ENCODE data around the gene GATAD2A. TPM values are rescaled to one million over a fixed set of nuclear protein-coding genes. Genes with fewer than 3 reads are reported as not detected.

Gene GATAD2A
- total and polyA plus RNA-seq, 4 donors, result 7.1 to 23.7 (median 18.2) TPM

- Histone ChIP-seq H3K9ac (ENCODE audit: low read depth in 1 of 2, low read length in 2 of 2) (no peak overlapping the region), H3K4me3 (ENCODE audit: low read depth in 1 of 3, low read length in 3 of 3) (no peak overlapping the region), H3K27me3 (ENCODE audit: control insufficient read depth in 4 of 4, insufficient read depth in 4 of 4, low read length in 3 of 4) (no peaks in the 10 kb centered on the region), H3K4me1 (ENCODE audit: control insufficient read depth in 4 of 4, insufficient read depth in 4 of 4, low read length in 3 of 4) (no peaks in the 10 kb centered on the region), H3K27ac (ENCODE audit: low read depth in 1 of 2, low read length in 2 of 2) (no peak overlapping the region), H3K36me3 (ENCODE audit: control insufficient read depth in 4 of 4, insufficient read depth in 3 of 4, low read depth in 1 of 4, low read length in 3 of 4) (peaks cover 2 to 9% (median 6%) of the 10 kb centered on the region in 4 donors), H3K9me3 (ENCODE audit: control insufficient read depth in 4 of 4, low read length in 3 of 4) (no peaks in the 10 kb centered on the region)
- WGBS, result 95% methylated on average over 3 of the region's 3 CpGs
- no peak for TF ChIP-seq FOXA1 (IDR thresholded peaks at IDR 0.05)
- no peak for TF ChIP-seq YY1 (IDR thresholded peaks at IDR 0.05)
- TF ChIP-seq SP1 (IDR thresholded peaks at IDR 0.05), result no peak
- no peak for TF ChIP-seq RXRA (IDR thresholded peaks at IDR 0.05)
- TF ChIP-seq CTCF (IDR thresholded peaks at IDR 0.05; ENCODE audit: low read depth, low read length, missing input control), result no peak
- no peak for TF ChIP-seq EGR1 (IDR thresholded peaks at IDR 0.05; ENCODE audit: low read depth in 2 of 2)
- TF ChIP-seq RAD21 (IDR thresholded peaks at IDR 0.05), result no peak
- no peak for TF ChIP-seq FOXA2 (IDR thresholded peaks at IDR 0.05)
- TF ChIP-seq HNF4A (conservative IDR thresholded peaks at IDR 0.05), result no peak
- no peak for TF ChIP-seq NR2F2 (IDR thresholded peaks at IDR 0.05)
- no peak for TF ChIP-seq GABPA (IDR thresholded peaks at IDR 0.05 in 1 of 2, conservative IDR thresholded peaks at IDR 0.05 in 1 of 2)
- no peak for TF ChIP-seq ZBTB33 (IDR thresholded peaks at IDR 0.05)
- no peak for TF ChIP-seq TAF1 (conservative IDR thresholded peaks at IDR 0.05)
- no peak for TF ChIP-seq REST (IDR thresholded peaks at IDR 0.05)
- no peak for TF ChIP-seq MAX (IDR thresholded peaks at IDR 0.05)
- TF ChIP-seq JUND (IDR thresholded peaks at IDR 0.05), result no peak
- no peak for TF ChIP-seq HNF4G (IDR thresholded peaks at IDR 0.05)
- TF ChIP-seq ATF3 (IDR thresholded peaks at IDR 0.05), result no peak
- DNase-seq (ENCODE audit: low spot score), result no peak
Observed at GRCh38 chr19:19523177-19523576, 117.7 kb downstream of the GATAD2A start.
